Measurements from ENCODE around the gene DHX58.
A peak's percentile ranks its signal among the peaks of the same experiment; 100 is the strongest.

Gene DHX58

GRCh38 chr17:42129109-42129837 is 16.8 kb upstream of the DHX58 start:
- no peak for DNase-seq

DNA sequence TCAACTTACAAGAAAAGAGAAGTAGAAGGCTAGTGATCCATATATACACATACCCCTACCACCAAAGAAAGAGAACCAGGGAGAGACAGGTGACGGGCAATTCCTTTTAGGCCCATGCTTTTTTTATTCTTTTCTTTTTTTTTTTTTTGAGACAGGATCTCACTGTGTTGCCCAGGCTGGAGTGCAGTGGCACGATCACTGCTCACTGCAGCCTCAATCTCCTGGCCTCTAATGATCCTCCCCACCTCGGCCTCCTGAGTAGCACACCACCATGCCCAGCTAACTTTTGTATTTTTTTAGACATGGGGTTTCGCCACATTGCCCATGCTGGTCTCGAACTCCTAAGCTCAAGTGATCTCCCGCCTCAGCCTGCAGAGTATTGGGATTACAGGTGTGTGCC is 14.9 kb upstream of the DHX58 start:
- DNase-seq = no peak

- no peak for DNase-seq
Observed at GRCh38 chr17:42126836-42127235, 14.3 kb upstream of the DHX58 start.

GRCh38 chr17:42125565-42125964 is 13.1 kb upstream of the DHX58 start:
- no peak for DNase-seq

DNA sequence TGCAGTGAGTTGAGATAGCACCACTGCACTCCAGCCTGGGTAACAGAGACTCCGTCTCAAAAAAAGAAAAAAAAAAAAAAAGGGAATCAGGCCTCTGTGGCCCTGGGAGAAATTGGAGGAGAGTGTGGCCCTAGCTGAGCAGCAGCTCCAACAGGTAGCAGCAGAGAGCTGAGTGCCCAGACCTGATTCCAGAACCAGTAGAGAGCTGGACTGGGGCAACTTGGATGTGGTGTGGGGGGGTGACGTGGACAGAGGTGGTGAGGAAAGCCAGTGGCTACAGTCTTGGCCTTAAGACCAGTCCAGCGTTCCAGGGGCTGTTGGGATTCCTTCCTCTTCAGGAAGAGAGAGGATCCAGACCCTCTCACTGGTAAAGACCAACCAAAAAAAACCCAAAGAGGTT is 11.7 kb upstream of the DHX58 start:
- no peak for DNase-seq

DNA sequence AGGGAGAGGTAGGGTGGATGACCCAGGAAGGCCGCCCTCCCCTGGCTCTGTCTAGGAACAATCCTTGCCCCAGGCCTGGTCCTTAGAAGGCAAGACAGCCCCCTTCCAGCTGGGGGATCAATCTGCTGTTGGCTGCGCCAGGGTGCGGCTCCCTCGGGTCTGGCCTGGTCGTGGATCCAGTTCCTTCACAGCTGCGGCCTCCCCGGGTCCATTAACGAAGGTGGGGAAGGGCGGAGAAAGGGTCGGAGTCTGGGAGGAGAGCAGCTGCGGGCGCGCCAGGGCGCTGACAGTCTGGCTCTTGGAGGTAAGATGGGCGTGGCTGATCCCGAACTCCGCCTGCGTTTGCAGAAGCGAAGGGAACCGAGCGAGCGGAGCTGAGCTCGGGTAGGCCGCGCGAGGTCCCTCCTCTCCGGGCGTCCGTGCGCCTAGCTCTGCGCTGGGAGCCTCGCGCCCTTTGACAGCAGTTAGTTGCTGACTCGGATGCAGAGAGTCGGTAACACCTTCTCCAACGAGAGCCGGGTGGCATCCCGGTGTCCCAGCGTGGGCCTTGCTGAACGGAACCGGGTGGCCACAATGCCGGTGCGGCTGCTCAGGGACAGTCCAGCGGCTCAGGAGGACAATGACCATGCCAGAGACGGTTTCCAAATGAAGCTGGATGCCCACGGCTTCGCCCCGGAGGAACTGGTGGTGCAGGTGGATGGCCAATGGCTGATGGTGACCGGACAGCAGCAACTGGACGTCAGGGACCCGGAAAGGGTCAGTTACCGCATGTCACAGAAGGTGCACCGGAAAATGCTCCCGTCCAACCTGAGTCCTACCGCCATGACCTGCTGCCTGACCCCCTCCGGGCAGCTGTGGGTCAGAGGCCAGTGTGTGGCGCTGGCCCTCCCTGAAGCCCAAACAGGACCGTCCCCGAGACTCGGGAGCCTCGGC is 10.1 kb upstream of the DHX58 start, which contains the start of gene HSPB9:
HSPB9 (plus strand) TSS at position 434 of the 933 bp plus-strand sequence; CDS start at position 481, 47 bp downstream.
- DNase-seq = no peak

DNA sequence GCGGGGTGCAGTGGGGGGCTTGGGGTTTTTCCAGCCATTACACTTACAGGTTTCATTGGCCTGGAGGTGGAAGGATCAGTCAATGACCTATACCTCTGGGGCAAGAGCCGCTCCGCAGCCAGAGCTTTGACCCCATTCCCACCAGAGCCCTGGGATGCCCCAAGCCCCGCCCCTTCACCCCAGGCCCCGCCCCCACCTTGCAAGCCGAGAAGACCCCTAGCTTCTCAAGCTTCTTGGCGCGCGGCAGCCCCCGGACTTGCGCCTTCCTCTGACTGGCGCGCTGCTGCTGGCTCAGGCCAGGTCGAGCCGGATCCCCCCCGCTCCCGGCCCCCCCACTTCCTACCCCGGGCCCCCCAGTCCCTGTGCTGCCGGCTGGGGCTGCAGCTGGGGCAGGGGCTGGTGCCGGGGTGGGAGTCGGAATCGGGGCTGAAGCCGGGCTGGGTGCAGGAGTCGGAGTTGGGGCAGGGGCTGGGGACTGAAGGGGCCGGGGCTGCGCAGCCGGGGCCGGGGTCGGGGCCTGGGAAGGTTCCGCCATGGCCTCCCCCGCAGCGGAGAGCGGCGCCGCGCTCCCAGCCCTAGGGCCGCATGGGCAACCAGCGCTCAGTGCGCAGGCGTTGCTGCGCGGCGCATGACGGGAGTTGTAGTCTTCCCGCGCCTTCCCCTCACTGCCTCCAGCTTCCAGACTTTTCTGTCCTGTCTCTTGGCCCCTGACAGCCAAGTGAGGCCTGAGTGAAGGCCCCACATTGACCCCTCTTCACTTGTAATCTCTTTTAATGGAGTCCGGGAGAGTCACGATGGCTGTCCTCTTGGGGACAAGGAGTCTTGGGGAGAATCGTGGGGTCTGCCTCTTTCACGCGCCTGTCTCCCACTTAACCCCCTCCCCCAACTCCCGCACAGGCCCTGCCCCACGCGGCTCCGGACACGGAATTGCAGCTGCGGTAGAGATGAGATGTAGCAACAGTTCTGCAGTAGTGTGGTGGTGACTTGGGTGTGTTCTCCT is 8.6 kb upstream of the DHX58 start, which contains the start of gene KAT2A:
KAT2A (minus strand) TSS at position 598 of the 1,000 bp plus-strand sequence; CDS start at position 535, 63 bp downstream.
- peak; percentile 78 for DNase-seq

- DNase-seq = no peak
Observed at GRCh38 chr17:42120161-42120769, 7.8 kb upstream of the DHX58 start.

DNA sequence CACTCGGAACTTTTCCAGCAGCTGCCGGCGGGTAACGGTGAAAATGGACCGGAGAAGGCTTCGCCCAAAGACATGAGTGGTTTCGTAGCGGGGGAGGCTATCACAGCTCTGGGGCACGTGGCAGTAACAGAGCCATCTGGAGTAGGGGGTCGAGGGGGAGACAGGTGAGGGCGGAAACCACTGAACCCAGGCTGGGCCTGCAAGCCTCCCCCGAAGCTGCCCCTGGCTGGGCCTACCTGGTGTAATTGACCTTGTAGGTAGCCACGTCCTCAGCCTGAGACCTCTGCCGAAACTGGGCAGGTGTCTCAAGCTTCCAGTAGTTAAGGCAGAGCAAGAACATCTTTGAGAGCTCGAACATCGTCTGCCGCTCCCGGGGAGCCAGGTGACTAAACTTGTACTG is 6.8 kb upstream of the DHX58 start:
- no peak for DNase-seq

- peak; percentile 49 for DNase-seq
Observed at GRCh38 chr17:42118545-42118944, 6.0 kb upstream of the DHX58 start.

DNA sequence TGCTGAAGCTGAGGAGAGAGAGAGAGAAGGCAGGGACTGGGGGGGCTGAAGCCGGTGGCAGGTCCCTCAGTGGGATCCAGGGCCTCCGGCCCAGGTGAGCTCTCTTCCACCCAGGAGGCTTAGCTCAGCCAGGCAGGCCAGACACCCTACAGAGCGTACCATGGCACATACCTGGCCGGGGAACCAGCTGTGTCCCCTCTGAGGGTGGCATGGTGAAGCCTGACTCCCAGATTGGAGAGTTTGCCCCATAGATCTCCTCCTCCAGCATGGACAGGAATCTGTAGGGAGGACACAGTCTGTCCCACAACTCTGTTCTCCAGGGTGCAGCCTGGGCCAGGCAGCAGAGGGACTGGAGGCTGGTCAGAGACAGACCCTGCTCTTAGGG is 5.6 kb upstream of the DHX58 start:
- no peak for DNase-seq

DNA sequence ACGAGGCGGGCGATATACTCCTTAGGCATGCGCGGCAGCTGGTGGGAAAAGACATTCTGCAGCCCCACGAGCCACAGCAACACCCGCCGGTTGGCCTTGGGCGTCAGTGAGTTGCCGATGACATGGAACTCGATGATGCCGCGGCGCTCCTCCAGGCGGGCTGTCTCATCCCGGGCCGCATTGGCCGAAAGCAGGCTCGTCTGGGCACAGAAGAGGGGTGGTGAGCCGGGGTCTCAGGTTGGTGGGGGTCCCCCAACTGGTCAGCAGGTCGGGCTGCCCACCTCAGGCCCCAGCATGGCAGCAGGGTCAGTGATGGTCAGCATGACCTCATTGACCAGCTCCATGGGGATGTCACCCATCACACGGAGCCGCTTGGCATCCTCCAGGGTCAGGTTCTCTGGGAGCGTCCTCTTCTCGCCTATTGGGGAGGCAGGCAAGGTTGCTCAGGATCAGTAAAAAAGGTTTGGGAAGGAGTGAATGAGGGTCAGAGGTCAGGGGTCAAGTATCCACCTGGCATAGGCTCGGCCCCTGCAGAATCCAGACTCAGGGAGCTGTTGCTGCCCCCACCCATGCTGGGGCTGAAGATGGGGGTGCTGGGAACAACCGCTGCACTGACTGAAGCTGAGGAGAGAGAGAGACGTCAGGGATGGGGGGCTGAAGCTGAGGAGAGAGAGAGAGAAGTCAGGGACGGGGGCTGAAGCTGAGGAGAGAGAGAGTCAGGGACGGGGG is 5.0 kb upstream of the DHX58 start:
- DNase-seq = no peak

- DNase-seq = peak; percentile 83
Observed at GRCh38 chr17:42116705-42117396, 4.3 kb upstream of the DHX58 start.

- no peak for DNase-seq
Observed at GRCh38 chr17:42114118-42114517, 1.6 kb upstream of the DHX58 start.

DNA sequence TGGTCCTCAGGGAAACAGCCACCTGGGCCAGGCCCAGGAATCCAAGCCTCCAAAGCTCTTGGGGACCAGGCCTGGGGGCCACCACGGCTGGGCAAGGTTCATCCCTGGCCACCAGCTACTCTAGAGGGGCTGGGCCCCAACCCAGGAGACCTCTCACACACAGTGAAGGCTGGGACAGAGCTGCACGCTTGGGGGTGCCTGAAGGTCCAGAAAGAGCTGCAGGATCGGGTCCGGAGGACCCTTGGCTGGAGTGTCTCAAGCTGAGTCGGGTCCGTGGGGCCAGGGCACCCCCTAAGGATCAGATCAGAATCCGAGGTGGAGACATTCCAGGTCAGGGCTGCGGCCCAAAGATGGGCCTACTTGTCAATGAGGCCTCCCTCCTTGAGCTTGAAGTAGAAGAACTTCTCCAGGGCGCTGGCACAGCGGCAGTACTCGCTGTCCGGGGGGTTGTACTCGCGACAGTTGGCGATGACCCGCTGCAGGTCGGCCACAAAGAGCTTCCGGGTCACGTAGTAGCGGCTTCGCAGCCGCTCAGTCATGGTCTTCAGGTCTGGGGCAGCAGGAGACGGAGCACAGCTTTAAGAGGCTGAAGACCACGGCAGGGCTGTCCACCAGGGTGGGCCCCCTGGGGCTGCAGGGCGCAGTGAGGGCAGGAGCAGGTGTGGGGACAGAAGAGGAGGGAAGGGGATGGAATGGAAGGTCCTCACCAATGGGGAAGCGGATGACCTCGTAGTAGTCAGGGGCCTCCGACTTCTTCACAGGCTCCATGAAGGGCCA is 967 bp upstream of the DHX58 start:
- no peak for DNase-seq

- DNase-seq = no peak
Observed at GRCh38 chr17:42111871-42112551, 503 bp downstream of the DHX58 start.

- DNase-seq = no peak
Observed at GRCh38 chr17:42111265-42111636, 1.3 kb downstream of the DHX58 start.

DNA sequence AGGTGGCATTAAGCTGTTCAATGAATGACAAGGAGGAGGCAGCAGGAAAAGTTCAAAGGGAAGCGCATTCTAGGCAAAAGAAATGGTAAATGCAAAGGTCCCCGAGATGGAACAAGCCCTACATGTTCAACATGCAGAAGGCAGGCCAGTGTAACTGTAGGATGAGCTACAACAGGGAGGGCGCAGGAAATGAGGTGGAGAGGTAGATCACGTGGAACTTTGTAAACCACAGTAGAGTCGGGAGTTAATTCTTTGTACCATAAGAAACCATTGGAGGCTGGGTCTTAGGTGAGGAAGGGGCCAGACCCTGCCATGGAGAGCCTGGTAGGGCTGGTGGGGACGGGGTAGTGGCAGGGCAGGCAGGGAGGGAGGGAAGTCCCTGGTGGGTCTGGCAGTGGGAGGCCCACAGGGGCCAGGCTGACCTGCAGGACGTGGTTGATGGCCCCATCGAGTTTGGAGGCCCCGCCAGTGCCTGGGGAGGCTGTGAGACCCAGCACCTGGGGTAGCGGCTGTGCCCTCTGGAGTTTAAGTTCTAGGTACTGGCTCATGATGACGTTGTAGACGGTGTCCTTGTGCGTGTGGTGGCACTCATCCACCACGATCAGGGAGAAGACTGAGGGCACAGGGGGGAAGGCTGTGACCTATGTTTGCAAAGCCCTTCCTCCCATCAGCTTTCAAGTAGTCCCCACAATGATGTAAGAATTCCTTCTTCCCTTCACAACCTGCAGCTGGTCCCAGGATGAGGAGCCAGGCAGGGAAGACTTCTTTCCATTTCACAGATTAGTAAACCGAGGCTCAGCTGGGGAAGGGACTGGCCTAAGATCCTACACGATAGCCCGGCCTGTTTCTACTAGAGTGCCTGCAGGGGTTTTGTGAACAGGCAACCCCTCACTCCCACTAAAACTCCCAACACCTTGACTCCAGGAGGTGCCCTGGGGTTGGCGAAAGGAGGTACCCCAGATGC is 1.9 kb downstream of the DHX58 start:
- no peak for DNase-seq
